Measurements from ENCODE around the gene BSDC1. TPM values are rescaled to one million over a fixed set of nuclear protein-coding genes. Genes with fewer than 3 reads are reported as not detected.

BSDC1 gene
- total and polyA plus RNA-seq, 2 experiments from 2014 or later = 22.7 to 50.7 TPM

DNA sequence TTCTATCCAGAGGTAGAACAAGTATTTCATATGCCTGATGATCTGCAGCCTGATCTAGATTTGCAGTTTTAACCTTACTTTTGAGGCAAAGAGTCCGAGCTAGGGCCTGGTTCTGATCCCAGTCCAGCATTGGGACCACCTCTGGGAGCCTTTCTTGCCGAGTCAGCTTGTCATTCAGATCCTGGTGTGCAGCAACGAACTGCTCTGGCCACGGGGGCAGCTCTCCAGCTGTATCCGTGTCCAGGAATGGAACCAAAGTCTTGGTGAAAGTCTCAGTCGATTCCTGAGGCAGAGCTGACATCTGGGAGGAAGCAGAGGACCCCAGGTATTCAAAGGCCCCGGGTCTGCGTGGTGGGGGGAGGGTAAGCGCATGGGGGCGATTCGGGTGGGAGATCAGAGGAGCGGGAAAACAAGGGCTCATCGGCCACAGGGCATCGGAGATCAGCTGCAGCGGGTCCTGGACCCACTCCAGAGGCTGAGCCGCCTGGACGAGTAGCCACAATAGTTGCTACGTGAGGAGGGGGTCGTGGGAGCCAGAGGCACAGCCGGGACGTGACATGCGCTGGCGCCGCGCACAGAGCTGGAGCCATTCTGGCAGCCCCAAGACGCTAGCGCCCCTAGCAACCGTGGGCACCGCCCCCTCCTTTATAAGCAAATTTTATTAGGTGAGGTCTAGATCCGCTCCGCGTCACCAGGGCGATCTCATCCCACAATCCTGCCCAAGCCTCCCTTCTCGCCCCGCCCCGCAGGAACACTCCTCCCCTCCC, 32.4 kb upstream of the BSDC1 start (continued):
- TF ChIP-seq, protein P1, sequence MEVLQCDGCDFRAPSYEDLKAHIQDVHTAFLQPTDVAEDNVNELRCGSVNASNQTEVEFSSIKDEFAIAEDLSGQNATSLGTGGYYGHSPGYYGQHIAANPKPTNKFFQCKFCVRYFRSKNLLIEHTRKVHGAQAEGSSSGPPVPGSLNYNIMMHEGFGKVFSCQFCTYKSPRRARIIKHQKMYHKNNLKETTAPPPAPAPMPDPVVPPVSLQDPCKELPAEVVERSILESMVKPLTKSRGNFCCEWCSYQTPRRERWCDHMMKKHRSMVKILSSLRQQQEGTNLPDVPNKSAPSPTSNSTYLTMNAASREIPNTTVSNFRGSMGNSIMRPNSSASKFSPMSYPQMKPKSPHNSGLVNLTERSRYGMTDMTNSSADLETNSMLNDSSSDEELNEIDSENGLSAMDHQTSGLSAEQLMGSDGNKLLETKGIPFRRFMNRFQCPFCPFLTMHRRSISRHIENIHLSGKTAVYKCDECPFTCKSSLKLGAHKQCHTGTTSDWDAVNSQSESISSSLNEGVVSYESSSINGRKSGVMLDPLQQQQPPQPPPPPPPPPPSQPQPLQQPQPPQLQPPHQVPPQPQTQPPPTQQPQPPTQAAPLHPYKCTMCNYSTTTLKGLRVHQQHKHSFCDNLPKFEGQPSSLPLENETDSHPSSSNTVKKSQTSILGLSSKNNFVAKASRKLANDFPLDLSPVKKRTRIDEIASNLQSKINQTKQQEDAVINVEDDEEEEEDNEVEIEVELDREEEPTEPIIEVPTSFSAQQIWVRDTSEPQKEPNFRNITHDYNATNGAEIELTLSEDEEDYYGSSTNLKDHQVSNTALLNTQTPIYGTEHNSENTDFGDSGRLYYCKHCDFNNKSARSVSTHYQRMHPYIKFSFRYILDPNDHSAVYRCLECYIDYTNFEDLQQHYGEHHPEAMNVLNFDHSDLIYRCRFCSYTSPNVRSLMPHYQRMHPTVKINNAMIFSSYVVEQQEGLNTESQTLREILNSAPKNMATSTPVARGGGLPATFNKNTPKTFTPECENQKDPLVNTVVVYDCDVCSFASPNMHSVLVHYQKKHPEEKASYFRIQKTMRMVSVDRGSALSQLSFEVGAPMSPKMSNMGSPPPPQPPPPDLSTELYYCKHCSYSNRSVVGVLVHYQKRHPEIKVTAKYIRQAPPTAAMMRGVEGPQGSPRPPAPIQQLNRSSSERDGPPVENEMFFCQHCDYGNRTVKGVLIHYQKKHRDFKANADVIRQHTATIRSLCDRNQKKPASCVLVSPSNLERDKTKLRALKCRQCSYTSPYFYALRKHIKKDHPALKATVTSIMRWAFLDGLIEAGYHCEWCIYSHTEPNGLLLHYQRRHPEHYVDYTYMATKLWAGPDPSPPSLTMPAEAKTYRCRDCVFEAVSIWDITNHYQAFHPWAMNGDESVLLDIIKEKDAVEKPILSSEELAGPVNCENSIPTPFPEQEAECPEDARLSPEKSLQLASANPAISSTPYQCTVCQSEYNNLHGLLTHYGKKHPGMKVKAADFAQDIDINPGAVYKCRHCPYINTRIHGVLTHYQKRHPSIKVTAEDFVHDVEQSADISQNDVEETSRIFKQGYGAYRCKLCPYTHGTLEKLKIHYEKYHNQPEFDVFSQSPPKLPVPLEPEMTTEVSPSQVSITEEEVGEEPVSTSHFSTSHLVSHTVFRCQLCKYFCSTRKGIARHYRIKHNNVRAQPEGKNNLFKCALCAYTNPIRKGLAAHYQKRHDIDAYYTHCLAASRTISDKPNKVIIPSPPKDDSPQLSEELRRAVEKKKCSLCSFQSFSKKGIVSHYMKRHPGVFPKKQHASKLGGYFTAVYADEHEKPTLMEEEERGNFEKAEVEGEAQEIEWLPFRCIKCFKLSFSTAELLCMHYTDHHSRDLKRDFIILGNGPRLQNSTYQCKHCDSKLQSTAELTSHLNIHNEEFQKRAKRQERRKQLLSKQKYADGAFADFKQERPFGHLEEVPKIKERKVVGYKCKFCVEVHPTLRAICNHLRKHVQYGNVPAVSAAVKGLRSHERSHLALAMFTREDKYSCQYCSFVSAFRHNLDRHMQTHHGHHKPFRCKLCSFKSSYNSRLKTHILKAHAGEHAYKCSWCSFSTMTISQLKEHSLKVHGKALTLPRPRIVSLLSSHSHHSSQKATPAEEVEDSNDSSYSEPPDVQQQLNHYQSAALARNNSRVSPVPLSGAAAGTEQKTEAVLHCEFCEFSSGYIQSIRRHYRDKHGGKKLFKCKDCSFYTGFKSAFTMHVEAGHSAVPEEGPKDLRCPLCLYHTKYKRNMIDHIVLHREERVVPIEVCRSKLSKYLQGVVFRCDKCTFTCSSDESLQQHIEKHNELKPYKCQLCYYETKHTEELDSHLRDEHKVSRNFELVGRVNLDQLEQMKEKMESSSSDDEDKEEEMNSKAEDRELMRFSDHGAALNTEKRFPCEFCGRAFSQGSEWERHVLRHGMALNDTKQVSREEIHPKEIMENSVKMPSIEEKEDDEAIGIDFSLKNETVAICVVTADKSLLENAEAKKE (CRISPR knock-in tag; IDR thresholded peaks at IDR 0.05) = no peak
- TF ChIP-seq, protein P2, sequence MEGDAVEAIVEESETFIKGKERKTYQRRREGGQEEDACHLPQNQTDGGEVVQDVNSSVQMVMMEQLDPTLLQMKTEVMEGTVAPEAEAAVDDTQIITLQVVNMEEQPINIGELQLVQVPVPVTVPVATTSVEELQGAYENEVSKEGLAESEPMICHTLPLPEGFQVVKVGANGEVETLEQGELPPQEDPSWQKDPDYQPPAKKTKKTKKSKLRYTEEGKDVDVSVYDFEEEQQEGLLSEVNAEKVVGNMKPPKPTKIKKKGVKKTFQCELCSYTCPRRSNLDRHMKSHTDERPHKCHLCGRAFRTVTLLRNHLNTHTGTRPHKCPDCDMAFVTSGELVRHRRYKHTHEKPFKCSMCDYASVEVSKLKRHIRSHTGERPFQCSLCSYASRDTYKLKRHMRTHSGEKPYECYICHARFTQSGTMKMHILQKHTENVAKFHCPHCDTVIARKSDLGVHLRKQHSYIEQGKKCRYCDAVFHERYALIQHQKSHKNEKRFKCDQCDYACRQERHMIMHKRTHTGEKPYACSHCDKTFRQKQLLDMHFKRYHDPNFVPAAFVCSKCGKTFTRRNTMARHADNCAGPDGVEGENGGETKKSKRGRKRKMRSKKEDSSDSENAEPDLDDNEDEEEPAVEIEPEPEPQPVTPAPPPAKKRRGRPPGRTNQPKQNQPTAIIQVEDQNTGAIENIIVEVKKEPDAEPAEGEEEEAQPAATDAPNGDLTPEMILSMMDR (conservative IDR thresholded peaks at IDR 0.05; ENCODE audit: low read depth in 2 of 2) = no peak

DNA sequence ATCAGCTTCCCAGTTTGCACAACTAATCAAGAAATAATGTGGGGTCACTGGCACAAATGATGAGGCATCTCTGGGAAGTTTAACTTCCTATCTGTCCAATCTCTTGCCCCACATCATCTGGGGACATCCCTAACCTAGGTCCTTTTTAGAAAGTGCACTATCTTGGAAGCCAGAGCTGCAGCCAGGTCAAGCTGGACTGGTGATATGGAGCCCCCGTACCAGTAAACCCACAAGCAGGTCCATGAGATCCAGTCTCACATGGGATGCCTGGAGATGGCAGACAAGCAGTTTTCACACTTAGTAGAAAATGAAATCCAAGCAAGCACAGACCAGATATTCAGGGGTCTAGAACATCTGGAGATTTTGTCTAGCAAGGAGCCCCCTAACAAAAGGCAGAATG, 27.5 kb upstream of the BSDC1 start:
- Histone ChIP-seq H3K4me3 (no peak overlapping the region), H3F3A (replicated peaks; ENCODE audit: low read depth) (no peaks in the 10 kb centered on the region), H3K4me1 (ENCODE audit: insufficient read depth) (peaks cover 7% of the 10 kb centered on the region), H4K20me1 (replicated peaks; ENCODE audit: insufficient read depth) (no peaks in the 10 kb centered on the region), H3K4me2 (no peak overlapping the region), H3K27me3 (ENCODE audit: insufficient read depth) (peaks cover 2% of the 10 kb centered on the region; the same call in 1 of the 2 replicates), H2AFZ (no peak overlapping the region), H3K36me3 (ENCODE audit: insufficient read depth) (no peaks in the 10 kb centered on the region), H3K27ac (ENCODE audit: low read depth) (no peak overlapping the region), H3K9me2 (ENCODE audit: insufficient read depth) (peaks cover 4% of the 10 kb centered on the region; the same call in 1 of the 2 replicates), H3K79me2 (replicated peaks; ENCODE audit: insufficient read depth) (no peaks in the 10 kb centered on the region)
- ATAC-seq = no peak
- Mint-ChIP-seq H3K9me3 (peaks cover 25% of the 10 kb centered on the region), H3K27me3 (ENCODE audit: insufficient read depth, low read depth, poor library complexity) (no peaks in the 10 kb centered on the region), H3K4me3 (no peak overlapping the region), H3K27ac (no peak overlapping the region), H3K4me1 (no peaks in the 10 kb centered on the region; the same call in 2 of the 3 replicates), H3K36me3 (ENCODE audit: low read depth) (peaks cover 26% of the 10 kb centered on the region)
- DNase-seq (ENCODE audit: low spot score) = no peak
- TF ChIP-seq CREB1 (CRISPR knock-in tag; IDR thresholded peaks at IDR 0.05; ENCODE audit: low read depth) = no peak
- no peak for TF ChIP-seq POLR2AphosphoS5 (IDR thresholded peaks at IDR 0.05; ENCODE audit: low read depth)
- TF ChIP-seq NANOG (IDR thresholded peaks at IDR 0.05; ENCODE audit: borderline replicate concordance) = no peak
- TF ChIP-seq, protein P3, sequence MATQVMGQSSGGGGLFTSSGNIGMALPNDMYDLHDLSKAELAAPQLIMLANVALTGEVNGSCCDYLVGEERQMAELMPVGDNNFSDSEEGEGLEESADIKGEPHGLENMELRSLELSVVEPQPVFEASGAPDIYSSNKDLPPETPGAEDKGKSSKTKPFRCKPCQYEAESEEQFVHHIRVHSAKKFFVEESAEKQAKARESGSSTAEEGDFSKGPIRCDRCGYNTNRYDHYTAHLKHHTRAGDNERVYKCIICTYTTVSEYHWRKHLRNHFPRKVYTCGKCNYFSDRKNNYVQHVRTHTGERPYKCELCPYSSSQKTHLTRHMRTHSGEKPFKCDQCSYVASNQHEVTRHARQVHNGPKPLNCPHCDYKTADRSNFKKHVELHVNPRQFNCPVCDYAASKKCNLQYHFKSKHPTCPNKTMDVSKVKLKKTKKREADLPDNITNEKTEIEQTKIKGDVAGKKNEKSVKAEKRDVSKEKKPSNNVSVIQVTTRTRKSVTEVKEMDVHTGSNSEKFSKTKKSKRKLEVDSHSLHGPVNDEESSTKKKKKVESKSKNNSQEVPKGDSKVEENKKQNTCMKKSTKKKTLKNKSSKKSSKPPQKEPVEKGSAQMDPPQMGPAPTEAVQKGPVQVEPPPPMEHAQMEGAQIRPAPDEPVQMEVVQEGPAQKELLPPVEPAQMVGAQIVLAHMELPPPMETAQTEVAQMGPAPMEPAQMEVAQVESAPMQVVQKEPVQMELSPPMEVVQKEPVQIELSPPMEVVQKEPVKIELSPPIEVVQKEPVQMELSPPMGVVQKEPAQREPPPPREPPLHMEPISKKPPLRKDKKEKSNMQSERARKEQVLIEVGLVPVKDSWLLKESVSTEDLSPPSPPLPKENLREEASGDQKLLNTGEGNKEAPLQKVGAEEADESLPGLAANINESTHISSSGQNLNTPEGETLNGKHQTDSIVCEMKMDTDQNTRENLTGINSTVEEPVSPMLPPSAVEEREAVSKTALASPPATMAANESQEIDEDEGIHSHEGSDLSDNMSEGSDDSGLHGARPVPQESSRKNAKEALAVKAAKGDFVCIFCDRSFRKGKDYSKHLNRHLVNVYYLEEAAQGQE (IDR thresholded peaks at IDR 0.05; ENCODE audit: unreplicated experiment) = no peak
- no peak for TF ChIP-seq JUNB (IDR thresholded peaks at IDR 0.05; ENCODE audit: unreplicated experiment)
- TF ChIP-seq, protein P2 (conservative IDR thresholded peaks at IDR 0.05; ENCODE audit: low read depth in 2 of 2) = no peak
- TF ChIP-seq ZNF114 (CRISPR knock-in tag; IDR thresholded peaks at IDR 0.05) = no peak
- no peak for TF ChIP-seq EZH2phosphoT487 (IDR thresholded peaks at IDR 0.05; ENCODE audit: unreplicated experiment)

Measured in GM23338 (cell line).